CD4-positive, alpha-beta T cell treated with Interleukin-1 beta for 1 hour (primary cell): Measurements from ENCODE around the gene WNT5A.

Experiments used
- DNase-seq, 2 donors: peaks; one replicate each; pipeline ENCODE4 v3.0.0-alpha.2; 2020 to 2022

Gene WNT5A

DNA sequence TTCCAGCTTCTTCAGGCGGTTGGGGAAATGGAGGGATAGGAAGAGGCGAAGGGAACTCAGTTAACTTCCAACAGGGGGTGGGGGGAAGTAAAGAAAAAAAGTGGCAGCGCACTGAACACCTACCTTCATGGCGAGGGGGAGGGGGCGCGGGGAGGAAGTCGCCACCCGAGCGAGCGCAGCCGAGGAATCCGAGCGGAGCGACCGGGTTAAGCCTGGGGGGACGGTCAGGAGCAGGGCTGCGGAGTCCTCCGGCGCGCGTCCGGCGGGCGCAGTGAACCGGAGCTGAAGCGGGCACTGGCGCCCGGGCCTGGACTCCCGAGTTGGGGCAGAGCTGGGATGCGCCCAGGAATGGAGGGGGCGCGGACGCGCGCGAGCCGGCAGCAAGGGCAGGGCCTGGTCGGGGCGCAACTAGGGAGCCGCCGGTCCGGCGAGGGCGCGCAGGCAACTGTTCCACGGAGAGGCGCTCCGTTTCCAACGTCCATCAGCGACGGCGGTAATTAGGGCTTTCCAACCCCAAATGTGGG is at the start of gene WNT5A:
TSS of gene WNT5A (minus strand) at position 450 of the 524 bp plus-strand sequence. CDS start at position 129, 321 bp downstream.
- no peak for DNase-seq

GRCh38 chr3:55534876-55535275 is 47.8 kb upstream of the WNT5A start:
- DNase-seq = no peak

- DNase-seq = no peak
Measured at GRCh38 chr3:55532806-55533205, 45.7 kb upstream of the WNT5A start.

- DNase-seq = no peak
Measured at GRCh38 chr3:55531321-55531720, 44.2 kb upstream of the WNT5A start.

GRCh38 chr3:55527361-55527760 is 40.3 kb upstream of the WNT5A start:
- DNase-seq = no peak

GRCh38 chr3:55526332-55527030 is 39.4 kb upstream of the WNT5A start:
- DNase-seq = no peak

GRCh38 chr3:55525436-55525835 is 38.3 kb upstream of the WNT5A start:
- no peak for DNase-seq

GRCh38 chr3:55524565-55525244 is 37.6 kb upstream of the WNT5A start:
- no peak for DNase-seq

DNA sequence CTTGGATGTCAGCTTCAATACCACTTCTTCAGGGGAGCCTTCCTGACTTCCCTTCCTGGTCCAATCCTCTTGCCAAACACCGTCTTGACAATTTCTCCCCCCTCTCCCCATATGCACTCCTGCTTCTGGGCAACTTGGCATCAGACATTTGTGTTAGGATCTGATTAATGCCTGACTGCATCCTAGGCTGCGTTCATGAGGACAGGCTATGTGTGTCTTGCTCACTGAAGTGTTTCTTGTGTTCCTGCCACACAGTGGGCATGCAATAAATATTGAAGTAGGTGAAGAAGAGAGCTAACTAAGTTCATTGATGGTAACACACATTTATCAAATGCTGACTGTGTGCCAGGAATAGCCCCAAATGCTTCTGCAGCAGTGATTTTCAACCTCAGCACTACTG is 36.4 kb upstream of the WNT5A start:
- no peak for DNase-seq

- DNase-seq = no peak
Measured at GRCh38 chr3:55521738-55522421, 34.8 kb upstream of the WNT5A start.

- no peak for DNase-seq
Measured at GRCh38 chr3:55521064-55521737, 34.1 kb upstream of the WNT5A start.

DNA sequence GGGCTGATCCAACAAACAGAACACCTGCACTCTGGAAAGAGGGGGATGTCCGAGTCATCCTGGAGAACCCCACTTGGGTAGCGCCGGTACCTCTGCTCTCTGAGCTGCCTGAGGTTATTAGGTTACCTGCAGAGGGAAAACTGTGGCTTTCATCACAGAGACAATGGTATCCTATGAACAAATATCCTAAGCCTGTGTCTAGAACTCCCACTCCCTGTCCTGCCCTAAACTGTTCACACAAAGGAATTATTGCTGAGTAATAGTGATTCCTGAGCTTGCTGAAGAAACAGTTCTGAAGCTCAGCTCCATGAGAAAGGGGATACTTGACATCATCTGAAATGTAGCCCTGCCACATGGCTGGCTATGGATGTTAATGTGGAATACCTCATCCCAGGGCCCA is 31.9 kb upstream of the WNT5A start:
- DNase-seq = no peak

GRCh38 chr3:55518451-55518850 is 31.3 kb upstream of the WNT5A start:
- no peak for DNase-seq

DNA sequence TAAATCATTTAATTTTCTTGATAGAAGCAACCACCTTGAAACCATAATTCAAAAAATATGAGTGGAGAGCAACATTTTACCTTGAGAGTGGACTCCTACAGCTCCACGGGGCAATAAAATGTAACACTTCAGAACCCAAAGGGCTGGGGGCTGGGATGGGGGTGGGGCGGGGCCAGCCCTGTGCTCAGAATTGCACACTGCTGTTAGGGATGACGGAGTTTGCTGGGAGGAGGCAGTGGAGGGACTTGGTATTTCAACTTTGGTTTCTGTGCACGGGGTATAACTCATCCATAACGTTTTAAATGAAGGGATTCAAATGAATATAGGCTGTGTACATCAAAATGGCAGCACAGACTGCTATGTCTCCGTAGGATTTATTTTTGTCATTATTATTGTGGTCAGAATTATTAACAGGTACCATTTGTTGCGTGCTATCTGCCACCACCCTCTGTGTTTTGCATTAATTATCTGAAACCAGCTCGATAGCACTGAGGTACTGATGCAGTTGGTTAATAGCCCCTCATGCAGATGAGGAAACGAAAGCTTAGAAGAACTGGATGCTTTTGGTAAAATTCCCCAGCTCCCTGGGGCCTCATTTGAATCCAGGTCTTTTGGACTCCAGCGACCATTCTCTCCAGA is 29.4 kb upstream of the WNT5A start:
- no peak for DNase-seq

DNA sequence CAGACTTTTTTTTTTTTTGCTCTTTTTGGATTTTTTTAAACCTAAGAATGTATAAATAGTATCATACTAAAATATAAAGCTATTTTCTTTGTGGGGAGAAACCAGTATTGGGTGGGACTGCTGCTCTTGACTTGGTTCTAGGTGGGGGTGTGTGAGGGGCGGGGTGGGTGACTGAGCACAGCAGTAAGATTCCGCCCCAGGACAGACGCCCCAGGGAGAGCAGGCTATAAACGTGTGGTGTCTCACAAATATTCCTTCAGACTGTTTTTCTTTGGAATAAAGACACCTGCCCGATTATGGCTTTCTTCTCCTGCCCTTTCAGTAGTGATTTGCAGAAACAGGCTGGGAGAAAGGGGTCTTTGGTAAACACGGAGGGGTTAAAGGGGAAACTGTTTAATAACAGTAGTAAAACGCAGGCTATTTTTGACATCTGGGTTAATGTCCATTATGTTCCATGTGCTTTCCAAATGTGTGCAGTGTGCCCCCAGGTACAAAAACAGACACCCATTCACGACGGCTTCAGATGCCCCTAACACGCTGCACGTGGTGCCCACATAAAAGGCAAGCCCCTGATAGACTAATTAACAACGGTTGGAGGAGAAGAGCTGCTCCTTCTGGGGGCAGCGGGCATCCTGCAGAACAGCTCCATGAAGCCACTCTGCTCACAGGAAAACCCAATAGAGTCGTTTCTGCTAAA is 28.6 kb upstream of the WNT5A start:
- no peak for DNase-seq

- DNase-seq = no peak
Measured at GRCh38 chr3:55514962-55515361, 27.9 kb upstream of the WNT5A start.

DNA sequence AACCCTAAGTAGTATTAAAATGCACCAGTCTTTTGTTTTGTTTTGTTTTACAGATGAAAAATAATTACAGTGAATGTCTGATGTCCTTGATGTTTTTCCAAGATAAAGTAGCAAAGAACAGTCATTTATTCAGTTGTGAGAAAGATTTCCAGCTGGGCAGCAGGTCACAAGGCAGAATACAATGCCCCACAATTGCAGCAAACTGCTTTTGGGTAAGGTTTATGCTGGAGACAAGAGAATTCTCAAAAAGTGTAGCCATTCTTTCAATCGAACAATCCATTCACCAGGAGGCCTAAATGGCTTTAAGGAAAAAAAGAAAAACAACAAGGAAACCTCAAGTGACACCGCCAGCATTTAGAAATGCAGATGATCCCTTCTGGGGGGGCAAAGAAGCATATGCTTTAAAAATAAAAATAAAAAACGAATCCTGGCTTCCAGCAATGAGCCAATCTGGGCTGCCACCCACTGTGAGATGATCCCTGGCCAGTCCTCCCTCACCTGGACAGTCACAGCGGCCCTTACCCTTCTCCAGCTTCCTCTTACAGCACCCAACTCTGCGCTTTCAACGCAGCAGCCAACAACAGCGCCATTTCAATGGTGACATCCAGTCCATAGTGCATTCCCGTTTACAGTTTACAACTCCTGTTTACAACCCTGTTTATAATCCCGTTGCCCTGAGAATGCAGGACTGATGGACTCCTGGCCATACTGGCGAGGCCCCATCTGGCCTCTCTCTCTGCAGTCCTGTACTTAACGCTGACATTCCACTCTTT is 25.7 kb upstream of the WNT5A start:
- DNase-seq = no peak

- DNase-seq = no peak
Measured at GRCh38 chr3:55511895-55512570, 24.9 kb upstream of the WNT5A start.

GRCh38 chr3:55508335-55508734 is 21.2 kb upstream of the WNT5A start:
- DNase-seq = no peak

- no peak for DNase-seq
Measured at GRCh38 chr3:55507808-55508207, 20.7 kb upstream of the WNT5A start.

- DNase-seq = no peak
Measured at GRCh38 chr3:55505776-55506175, 18.7 kb upstream of the WNT5A start.
